ENCODE measurements around the gene VMP1. TPM values are rescaled to one million over a fixed set of nuclear protein-coding genes. Genes with fewer than 3 reads are reported as not detected.

Gene VMP1
- total RNA-seq, 1 donor from 2014 or later: 50.8 TPM

DNA sequence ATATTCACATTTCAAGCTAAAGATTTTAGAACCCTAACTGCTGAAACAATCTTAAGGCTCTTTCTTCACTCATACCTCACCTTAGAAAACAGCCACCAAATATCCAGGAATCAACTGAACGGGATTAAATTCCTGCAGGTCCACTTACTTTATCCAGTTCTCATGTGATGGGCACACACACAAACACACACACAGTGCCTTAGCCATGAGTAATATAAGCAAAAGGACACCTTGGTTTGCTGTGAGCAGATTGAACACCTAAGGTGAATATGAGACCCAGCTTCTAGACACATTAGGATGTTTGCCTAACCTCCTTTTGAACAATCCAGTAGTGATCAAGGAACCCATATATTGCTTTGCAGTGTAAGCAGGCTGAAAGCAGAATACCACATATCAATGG lies 103.8 kb downstream of the VMP1 start:
- TF ChIP-seq, protein P1, sequence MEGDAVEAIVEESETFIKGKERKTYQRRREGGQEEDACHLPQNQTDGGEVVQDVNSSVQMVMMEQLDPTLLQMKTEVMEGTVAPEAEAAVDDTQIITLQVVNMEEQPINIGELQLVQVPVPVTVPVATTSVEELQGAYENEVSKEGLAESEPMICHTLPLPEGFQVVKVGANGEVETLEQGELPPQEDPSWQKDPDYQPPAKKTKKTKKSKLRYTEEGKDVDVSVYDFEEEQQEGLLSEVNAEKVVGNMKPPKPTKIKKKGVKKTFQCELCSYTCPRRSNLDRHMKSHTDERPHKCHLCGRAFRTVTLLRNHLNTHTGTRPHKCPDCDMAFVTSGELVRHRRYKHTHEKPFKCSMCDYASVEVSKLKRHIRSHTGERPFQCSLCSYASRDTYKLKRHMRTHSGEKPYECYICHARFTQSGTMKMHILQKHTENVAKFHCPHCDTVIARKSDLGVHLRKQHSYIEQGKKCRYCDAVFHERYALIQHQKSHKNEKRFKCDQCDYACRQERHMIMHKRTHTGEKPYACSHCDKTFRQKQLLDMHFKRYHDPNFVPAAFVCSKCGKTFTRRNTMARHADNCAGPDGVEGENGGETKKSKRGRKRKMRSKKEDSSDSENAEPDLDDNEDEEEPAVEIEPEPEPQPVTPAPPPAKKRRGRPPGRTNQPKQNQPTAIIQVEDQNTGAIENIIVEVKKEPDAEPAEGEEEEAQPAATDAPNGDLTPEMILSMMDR (IDR thresholded peaks at IDR 0.05; ENCODE audit: borderline replicate concordance): no peak
- H3K4me3 ChIP-seq: no peak overlapping the region
- H3K36me3 ChIP-seq: peaks cover 38% of the 10 kb centered on the region
- no peaks in the 10 kb centered on the region for H3K4me1 ChIP-seq
- intact Hi-C loops (cut with micrococcal nuclease): no loop called here
- no peak for DNase-seq
- no peaks in the 10 kb centered on the region for H3K27me3 ChIP-seq (ENCODE audit: low read depth)
- H3K9me3 ChIP-seq (replicated peaks): no peaks in the 10 kb centered on the region
- H3K27ac ChIP-seq (replicated peaks): no peak overlapping the region

DNA sequence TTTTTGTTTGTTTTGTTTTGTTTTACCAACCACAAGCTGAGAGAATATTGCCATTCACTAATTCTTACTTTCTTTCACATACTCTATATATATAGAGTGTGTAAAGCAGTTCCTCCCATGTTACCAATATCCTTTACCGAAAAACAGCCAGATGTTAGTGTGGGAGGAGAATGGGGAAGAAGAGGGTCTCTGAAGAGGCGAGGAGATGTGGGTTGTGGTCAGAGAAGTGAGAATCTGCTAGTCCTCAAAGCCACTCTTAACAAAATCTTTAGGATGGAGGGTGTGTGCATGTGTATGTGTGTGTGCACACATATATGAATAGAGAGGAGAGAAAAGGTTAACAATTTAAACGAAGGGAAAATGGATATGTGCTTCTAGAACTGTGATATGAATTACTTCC lies 104.7 kb downstream of the VMP1 start:
- Histone ChIP-seq H3K27ac (replicated peaks) (no peak overlapping the region), H3K4me3 (no peak overlapping the region), H3K36me3 (peaks cover 38% of the 10 kb centered on the region), H3K27me3 (ENCODE audit: low read depth) (no peaks in the 10 kb centered on the region), H3K9me3 (replicated peaks) (no peaks in the 10 kb centered on the region), H3K4me1 (no peaks in the 10 kb centered on the region)
- intact Hi-C loops (cut with micrococcal nuclease): no loop called here
- DNase-seq: no peak
- TF ChIP-seq, protein P1 (IDR thresholded peaks at IDR 0.05; ENCODE audit: borderline replicate concordance): no peak

GRCh38 chr17:59814276-59814675 lies 106.8 kb downstream of the VMP1 start:
- no peak for DNase-seq
- Histone ChIP-seq H3K9me3 (replicated peaks) (no peaks in the 10 kb centered on the region), H3K27ac (replicated peaks) (no peak overlapping the region), H3K4me3 (no peak overlapping the region), H3K36me3 (peaks cover 40% of the 10 kb centered on the region), H3K27me3 (ENCODE audit: low read depth) (no peaks in the 10 kb centered on the region), H3K4me1 (no peaks in the 10 kb centered on the region)
- intact Hi-C loops (cut with micrococcal nuclease): no loop called here
- TF ChIP-seq, protein P1 (IDR thresholded peaks at IDR 0.05; ENCODE audit: borderline replicate concordance): no peak

DNA sequence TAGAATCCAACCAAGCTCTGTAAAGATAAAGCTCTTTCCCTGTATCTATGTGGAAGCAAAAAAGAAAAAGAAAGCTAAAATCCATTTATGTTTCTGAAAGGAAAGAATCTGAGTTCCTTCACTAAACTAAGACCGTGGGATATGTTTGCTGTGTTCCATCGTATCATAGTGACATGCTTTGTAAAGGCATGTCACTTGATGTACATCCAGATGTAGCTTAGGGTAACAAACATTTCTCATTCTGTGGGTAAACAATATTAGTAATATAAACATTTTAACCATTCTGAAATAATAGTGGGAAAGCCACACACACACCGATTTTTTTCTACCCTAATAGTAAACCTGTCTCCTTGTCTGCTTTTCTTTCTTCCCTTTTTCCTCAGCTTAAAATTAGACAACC lies 107.2 kb downstream of the VMP1 start:
- H3K27ac ChIP-seq (replicated peaks): no peak overlapping the region
- H3K27me3 ChIP-seq (ENCODE audit: low read depth): no peaks in the 10 kb centered on the region
- no peaks in the 10 kb centered on the region for H3K9me3 ChIP-seq (replicated peaks)
- no peaks in the 10 kb centered on the region for H3K4me1 ChIP-seq
- no peak overlapping the region for H3K4me3 ChIP-seq
- TF ChIP-seq, protein P1 (IDR thresholded peaks at IDR 0.05; ENCODE audit: borderline replicate concordance): no peak
- H3K36me3 ChIP-seq: peaks cover 43% of the 10 kb centered on the region
- no peak for DNase-seq
- intact Hi-C loops (cut with micrococcal nuclease): no loop called here

DNA sequence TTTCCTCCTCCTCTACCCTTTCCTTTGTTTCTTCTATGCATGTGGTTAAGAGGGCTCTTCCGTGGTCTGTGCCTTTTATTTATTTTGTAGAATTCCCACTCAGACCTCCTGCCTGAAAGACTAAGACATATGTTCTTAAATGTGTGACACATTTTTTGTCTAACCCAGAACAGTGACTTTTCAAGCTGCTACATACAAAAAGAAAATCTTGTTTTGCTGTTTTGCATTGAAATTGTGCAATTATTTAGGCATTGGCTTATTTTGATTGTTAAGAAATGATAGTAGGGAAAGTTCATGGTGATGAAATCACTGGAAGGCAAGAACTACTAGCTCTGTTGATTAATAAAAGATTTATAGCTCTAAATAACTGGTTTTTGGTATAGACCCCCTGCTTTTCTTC lies 108.5 kb downstream of the VMP1 start:
- peaks cover 38% of the 10 kb centered on the region for H3K36me3 ChIP-seq
- H3K4me3 ChIP-seq: no peak overlapping the region
- H3K9me3 ChIP-seq (replicated peaks): no peaks in the 10 kb centered on the region
- intact Hi-C loops (cut with micrococcal nuclease): no loop called here
- no peaks in the 10 kb centered on the region for H3K27me3 ChIP-seq (ENCODE audit: low read depth)
- H3K4me1 ChIP-seq: no peaks in the 10 kb centered on the region
- H3K27ac ChIP-seq (replicated peaks): no peak overlapping the region
- TF ChIP-seq, protein P1 (IDR thresholded peaks at IDR 0.05; ENCODE audit: borderline replicate concordance): no peak
- DNase-seq: no peak

Data from left ventricle myocardium inferior (tissue), 1 donor.